Head of caudate nucleus (tissue), 42 donors: Measurements from ENCODE around the gene MALRD1.

Experiments
- DNase-seq, 42 donors: peaks; one replicate each; pipeline versions ENCODE4 v3.0.0 to v3.0.0-alpha.2; 2020 to 2021; ENCODE audit warnings: mixed read lengths in 7 of 42
- intact Hi-C: fragments of 100-400 bp; cut with DNase I; formaldehyde crosslinking; loops from one replicate; pipeline ENCODE4 v1.15.0; 2022

The MALRD1 gene

DNA sequence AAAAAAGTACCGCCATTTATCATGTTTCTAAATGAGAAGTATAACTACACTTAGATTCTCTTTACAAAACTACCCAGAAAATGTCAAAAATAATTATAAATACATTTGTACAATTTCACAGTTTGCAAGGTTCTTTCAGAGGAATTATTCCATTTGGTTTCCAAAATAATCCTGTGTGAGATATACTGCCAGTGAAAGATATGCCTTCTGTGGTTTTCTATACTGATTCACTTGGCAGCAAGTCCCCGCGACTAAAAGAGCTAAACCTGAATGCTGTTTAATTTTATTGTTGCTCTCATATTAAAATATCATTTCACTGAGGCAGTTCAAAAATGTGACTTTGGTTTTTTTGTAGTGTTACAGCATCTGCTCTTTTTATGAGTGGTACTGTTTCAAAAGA lies 402.8 kb downstream of the MALRD1 start:
- intact Hi-C loops, result no loop called here
- no peak for DNase-seq

- intact Hi-C loops, result no loop called here
- DNase-seq, result no peak
These were observed 403.3 kb downstream of the MALRD1 start for GRCh38 chr10:19451937-19452336.

DNA sequence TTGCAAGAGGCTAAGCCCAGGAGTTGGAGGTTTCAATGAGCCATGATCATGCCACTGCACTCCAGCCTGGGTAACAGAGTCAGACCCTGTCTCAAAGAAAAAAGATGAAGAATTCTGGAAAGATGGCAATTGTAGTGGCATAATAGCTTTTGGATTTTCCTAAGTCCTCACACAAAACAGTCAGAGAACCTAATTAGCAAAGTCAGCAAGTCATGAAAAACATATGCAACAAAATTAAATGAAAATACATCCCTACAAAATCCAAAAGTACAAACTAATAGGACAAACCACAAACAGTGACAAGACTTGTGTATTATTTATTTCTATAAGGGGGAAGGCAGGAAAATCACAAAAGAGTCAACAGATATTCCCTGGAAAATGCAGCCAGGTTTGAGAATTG lies 405.4 kb downstream of the MALRD1 start:
- intact Hi-C loops, result no loop called here
- DNase-seq, result no peak

DNA sequence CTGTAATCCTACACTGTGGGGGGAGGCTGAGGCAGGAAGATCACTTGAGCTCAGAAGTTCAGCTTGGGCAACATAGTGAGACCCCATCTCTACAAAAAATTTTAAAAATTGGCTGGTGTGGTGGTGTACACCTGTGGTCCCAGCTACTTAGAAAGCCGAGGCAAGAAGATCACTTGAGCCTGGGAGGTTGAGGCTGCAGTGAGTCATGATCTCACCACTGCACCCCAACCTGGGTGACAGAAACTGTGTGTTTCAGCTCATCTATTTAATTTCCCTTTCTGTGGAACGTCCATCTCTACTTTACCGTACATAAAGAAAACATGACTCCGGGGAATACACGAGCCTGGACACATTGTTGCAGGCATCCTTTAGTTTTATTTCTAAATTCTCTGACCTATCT lies 413.0 kb downstream of the MALRD1 start:
- intact Hi-C loops, result no loop called here
- DNase-seq, result no peak

GRCh38 chr10:19466709-19467108 lies 418.1 kb downstream of the MALRD1 start:
- intact Hi-C loops, result no loop called here

GRCh38 chr10:19468413-19468812 lies 419.8 kb downstream of the MALRD1 start:
- intact Hi-C loops, result no loop called here
- no peak for DNase-seq

More at GRCh38 chr10:19466709-19467108, 418.1 kb downstream of the MALRD1 start:
- no peak for DNase-seq

DNA sequence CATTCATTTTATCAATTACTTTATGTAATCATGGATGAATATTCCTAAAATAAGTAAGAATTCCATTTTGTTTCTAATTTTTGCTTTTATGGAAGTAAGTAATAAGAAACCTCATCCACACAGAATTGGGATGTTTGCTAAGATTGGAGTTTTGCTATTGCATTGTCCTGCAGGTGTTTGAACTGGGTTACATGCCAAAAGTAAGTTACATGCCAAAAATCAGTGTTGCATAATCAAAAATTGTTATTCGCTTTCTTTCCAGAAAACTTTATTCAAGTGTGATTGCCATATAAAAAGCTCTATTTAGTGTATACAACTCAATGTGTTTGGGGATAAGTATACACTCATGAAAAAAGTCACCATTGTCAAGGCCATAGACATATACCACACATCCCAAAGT lies 420.9 kb downstream of the MALRD1 start:
- intact Hi-C loops, result no loop called here
- no peak for DNase-seq

GRCh38 chr10:19479854-19480253 lies 431.3 kb downstream of the MALRD1 start:
- intact Hi-C loops, result no loop called here
- no peak for DNase-seq

GRCh38 chr10:19480353-19480752 lies 431.8 kb downstream of the MALRD1 start:
- no peak for DNase-seq
- intact Hi-C loops, result no loop called here

DNA sequence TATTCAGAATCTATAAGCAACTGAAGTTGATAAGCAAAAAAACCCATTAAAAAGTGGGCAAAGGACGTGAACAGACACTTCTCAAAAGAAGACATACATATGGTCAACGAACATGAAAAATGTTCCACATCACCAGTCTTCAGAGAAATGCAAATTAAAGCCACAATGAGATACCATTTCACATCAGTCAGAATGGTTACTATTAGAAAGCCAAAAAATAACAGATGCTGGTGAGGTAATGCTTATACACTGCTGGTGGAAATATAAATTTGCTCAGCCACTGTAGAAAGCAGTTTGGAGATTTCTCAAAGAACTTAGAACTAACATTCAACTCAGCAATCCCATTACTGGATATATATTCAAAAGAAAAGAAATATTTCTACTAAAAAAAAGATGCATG lies 434.8 kb downstream of the MALRD1 start:
- intact Hi-C loops, result no loop called here

DNA sequence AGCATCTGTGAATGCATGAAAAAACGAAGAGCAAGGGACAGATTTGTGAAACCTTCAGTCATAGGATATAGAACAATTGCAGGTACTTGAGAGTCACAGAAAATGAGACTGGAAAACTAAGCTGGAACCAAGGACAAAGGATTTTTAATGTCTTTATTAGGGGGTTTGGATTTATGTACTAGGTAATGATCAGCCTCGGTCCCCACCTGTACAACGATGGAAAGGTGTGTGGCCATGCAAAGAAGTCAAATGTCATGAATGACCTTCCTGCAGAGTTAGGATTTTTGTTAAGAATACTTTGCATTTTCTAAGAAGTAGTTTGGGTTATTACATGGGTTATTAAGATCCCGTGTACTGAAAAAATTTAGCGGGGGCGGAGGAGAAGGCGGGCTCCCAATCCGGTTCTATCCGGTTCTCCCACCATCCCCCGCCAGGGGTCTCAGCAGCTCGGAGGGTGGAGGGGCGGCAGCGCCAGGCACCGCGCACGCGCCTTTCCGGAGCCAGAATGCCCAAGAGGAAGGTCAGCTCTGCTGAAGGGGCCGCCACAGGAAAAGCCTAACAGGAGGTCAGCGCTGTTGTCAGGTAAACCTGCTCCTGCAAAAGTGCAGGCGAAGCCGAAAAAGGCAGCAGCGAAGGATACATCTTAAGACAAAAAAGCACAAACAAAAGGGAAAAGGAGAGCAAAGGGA lies 440.1 kb downstream of the MALRD1 start:
- DNase-seq, result peak in 37 of 42 donors; percentile 2 to 72 (median 29)
- intact Hi-C loops, result no loop called here

More for the DNA sequence above, 434.8 kb downstream of the MALRD1 start:
- DNase-seq, result no peak

DNA sequence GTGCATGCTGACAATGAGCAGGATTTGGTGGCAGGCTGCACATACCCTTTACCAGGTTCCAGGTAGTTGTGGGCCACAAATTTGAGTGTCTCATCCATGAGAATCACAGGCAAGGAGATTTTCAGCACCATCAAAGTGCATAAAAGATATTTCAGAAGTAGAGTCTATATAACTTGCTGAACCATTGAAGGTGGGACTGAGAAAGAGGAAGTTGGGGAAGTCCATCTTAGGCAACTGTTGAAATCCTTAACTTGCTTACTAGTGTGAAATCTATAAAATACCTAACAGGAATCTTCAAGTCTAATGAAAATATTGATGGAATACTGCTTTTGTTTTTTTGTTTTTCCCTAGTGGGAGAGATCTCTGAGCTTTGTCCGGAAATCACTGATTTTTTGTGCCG lies 442.6 kb downstream of the MALRD1 start:
- DNase-seq, result no peak

GRCh38 chr10:19493917-19494316 lies 445.3 kb downstream of the MALRD1 start:
- no peak for DNase-seq
- intact Hi-C loops, result no loop called here

More for the DNA sequence above, 442.6 kb downstream of the MALRD1 start:
- intact Hi-C loops, result no loop called here

- intact Hi-C loops, result no loop called here
- no peak for DNase-seq
These were observed 448.4 kb downstream of the MALRD1 start for GRCh38 chr10:19497026-19497425.

DNA sequence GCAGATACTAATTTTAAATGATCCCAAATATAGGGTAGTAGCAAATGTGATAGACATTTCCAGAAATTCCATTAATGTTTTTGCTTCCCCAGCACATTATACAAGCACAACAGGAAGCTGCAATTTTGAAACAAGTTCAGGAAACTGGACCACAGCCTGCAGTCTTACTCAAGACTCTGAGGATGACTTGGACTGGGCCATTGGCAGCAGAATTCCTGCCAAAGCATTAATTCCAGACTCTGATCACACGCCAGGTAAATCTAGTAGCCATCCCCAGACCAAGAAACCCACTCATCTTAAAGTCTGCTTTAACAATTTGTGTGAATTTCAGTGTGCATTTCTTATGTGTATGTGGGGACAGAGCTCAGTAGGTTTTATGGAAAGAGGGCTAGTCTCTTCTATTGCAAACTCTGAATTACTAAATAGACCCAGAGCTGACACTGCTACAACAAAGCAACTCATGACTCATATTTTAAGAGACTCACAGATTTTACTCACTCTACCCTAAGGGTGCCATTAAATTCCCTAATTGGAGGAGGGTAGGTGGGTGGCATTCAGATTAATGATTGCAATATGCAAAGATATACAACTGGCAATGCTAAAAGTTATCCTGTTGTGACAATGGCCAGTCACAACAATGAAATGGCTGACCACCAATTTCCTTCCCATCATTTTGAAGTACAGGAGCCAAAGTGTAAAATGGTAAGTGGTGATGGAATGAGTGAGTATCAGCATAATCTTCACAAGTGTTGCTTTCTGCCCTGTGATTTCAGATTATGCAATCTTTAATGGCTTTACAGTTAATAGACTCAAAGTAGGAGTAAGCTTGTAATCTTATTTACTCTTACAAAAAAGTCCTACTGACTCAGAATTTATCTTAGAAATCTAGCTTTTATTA lies 450.0 kb downstream of the MALRD1 start:
- DNase-seq, result peak in 1 of 42 donors; percentile 38
- intact Hi-C loops, result no loop called here

GRCh38 chr10:19499291-19499770 lies 450.7 kb downstream of the MALRD1 start:
- intact Hi-C loops, result no loop called here

GRCh38 chr10:19500959-19501358 lies 452.4 kb downstream of the MALRD1 start:
- no peak for DNase-seq
- intact Hi-C loops, result no loop called here

More at GRCh38 chr10:19499291-19499770, 450.7 kb downstream of the MALRD1 start:
- no peak for DNase-seq

- no peak for DNase-seq
- intact Hi-C loops, result no loop called here
These were observed 457.0 kb downstream of the MALRD1 start for GRCh38 chr10:19505320-19506312.
